Neural progenitor cell (in vitro differentiated cells): ENCODE results near the gene DGLUCY. TPM values are rescaled to one million over a fixed set of nuclear protein-coding genes. Genes with fewer than 3 reads are reported as not detected.
"Not testable (repeated sequence)": the region's sequence is repeated elsewhere in the genome, so short reads cannot be mapped to it uniquely, and the experiment has no call there.

Source experiments
- DNase-seq: peaks from one replicate; pipeline ENCODE4 v3.0.0-alpha.2; 2016; ENCODE audit warnings: low spot score
- H2AFZ ChIP-seq: fragments of 200-600 bp; sonication (generic); replicated peaks from 2 replicates; pipeline ENCODE4 v1.6.1; 2016; ENCODE audit warnings: antibody characterized with exemption
- H3F3A ChIP-seq: fragments of 200-600 bp; sonication (generic); 2 replicates; pipeline ENCODE4 v1.6.1; 2016; ENCODE audit warnings: antibody characterized with exemption, low read depth
- H3K27ac ChIP-seq: fragments of 200-600 bp; sonication (generic); 2 replicates; pipeline ENCODE4 v1.5.1; 2016; ENCODE audit warnings: mild to moderate bottlenecking
- H3K27me3 ChIP-seq: fragments of 200-600 bp; sonication (generic); 2 replicates; pipeline ENCODE4 v1.6.1; 2016; ENCODE audit warnings: mild to moderate bottlenecking, moderate library complexity
- H3K36me3 ChIP-seq: fragments of 200-600 bp; sonication (generic); 2 replicates; pipeline ENCODE4 v1.5.1; 2016
- H3K4me1 ChIP-seq: fragments of 200-600 bp; sonication (generic); 2 replicates; pipeline ENCODE4 v1.6.1; 2016; ENCODE audit warnings: mixed run types
- H3K4me2 ChIP-seq: fragments of 200-600 bp; sonication (generic); 2 replicates; pipeline ENCODE4 v1.6.1; 2016
- H3K4me3 ChIP-seq: fragments of 200-600 bp; sonication (generic); 2 replicates; pipeline ENCODE4 v1.5.1; 2016
- H3K79me2 ChIP-seq: fragments of 200-600 bp; sonication (generic); 2 replicates; pipeline ENCODE4 v1.6.1; 2016; ENCODE audit warnings: low read depth
- H3K9ac ChIP-seq: fragments of 200-600 bp; sonication (generic); 2 replicates; pipeline ENCODE4 v1.6.1; 2016
- H3K9me3 ChIP-seq: fragments of 200-600 bp; sonication (generic); 2 replicates; pipeline ENCODE4 v1.5.1; 2016; ENCODE audit warnings: low read depth
- H4K20me1 ChIP-seq: fragments of 200-600 bp; sonication (generic); 2 replicates; pipeline ENCODE4 v1.6.1; 2016; ENCODE audit warnings: low read depth
- H3K27ac Mint-ChIP-seq: 3 replicates; pipeline ENCODE4 v1.8.0; 2021; ENCODE audit warnings: mixed read lengths
- H3K27me3 Mint-ChIP-seq: 2 replicates; pipeline ENCODE4 v1.8.0; 2022; ENCODE audit warnings: low read depth, mild to moderate bottlenecking, inconsistent platforms, moderate library complexity, mixed read lengths; ENCODE audit not compliant: insufficient read depth
- H3K36me3 Mint-ChIP-seq: 3 replicates; pipeline ENCODE4 v1.8.0; 2021; ENCODE audit warnings: mixed read lengths
- H3K4me1 Mint-ChIP-seq: 3 replicates; pipeline ENCODE4 v1.8.0; 2021; ENCODE audit warnings: mixed read lengths
- H3K4me3 Mint-ChIP-seq: 3 replicates; pipeline ENCODE4 v1.8.0; 2021; ENCODE audit warnings: mild to moderate bottlenecking, moderate library complexity, mixed read lengths
- H3K9me3 Mint-ChIP-seq: 3 replicates; pipeline ENCODE4 v1.8.0; 2020; ENCODE audit warnings: mixed read lengths
- CTCF ChIP-seq: fragments of 200-600 bp; sonication (generic); IDR thresholded peaks from 2 replicates; pipeline ENCODE4 v1.5.1; 2017; ENCODE audit warnings: antibody characterized with exemption, mild to moderate bottlenecking
- EZH2 ChIP-seq: fragments of 200-600 bp; sonication (generic); IDR thresholded peaks from 2 replicates; pipeline ENCODE4 v1.6.1; 2017; ENCODE audit warnings: antibody characterized with exemption, mild to moderate bottlenecking, moderate library complexity
- EZH2phosphoT487 ChIP-seq: fragments of 200-600 bp; sonication (generic); IDR thresholded peaks from 2 replicates; pipeline ENCODE4 v1.6.1; 2017; ENCODE audit warnings: antibody characterized with exemption
- total RNA-seq: library from RNA; depleted of rRNA; stranded (reverse); fragments of >200 nt; gene quantifications from 2 replicates; pipeline ENCODE4 v1.2.3, GENCODE V29; 2015; ENCODE audit warnings: low replicate concordance

DGLUCY gene
- total RNA-seq, 1 donor from 2014 or later: 17.0 TPM

GRCh38 chr14:91193069-91193468 lies 79.2 kb downstream of the DGLUCY start:
- TF ChIP-seq CTCF (no peak), EZH2phosphoT487 (no peak), EZH2 (no peak)
- no peak overlapping the region for H3K27ac Mint-ChIP-seq

GRCh38 chr14:91195881-91196280 lies 82.0 kb downstream of the DGLUCY start:
- Histone ChIP-seq H3F3A (no peaks in the 10 kb centered on the region), H3K4me2 (no peak overlapping the region), H3K79me2 (no peaks in the 10 kb centered on the region), H3K4me1 (no peaks in the 10 kb centered on the region), H4K20me1 (no peaks in the 10 kb centered on the region), H3K36me3 (peaks cover 4% of the 10 kb centered on the region), H3K27ac (no peak overlapping the region), H3K27me3 (no peaks in the 10 kb centered on the region), H2AFZ (no peak overlapping the region), H3K9me3 (no peaks in the 10 kb centered on the region), H3K4me3 (no peak overlapping the region), H3K9ac (no peak overlapping the region)
- Mint-ChIP-seq H3K27me3 (peaks cover 6% of the 10 kb centered on the region), H3K9me3 (peaks cover 9% of the 10 kb centered on the region), H3K4me3 (no peak overlapping the region), H3K27ac (no peak overlapping the region), H3K4me1 (peaks cover 22% of the 10 kb centered on the region), H3K36me3 (peaks cover 36% of the 10 kb centered on the region)
- DNase-seq: no peak
- no peak for TF ChIP-seq CTCF
- no peak for TF ChIP-seq EZH2phosphoT487
- TF ChIP-seq EZH2: no peak

More at GRCh38 chr14:91193069-91193468, 79.2 kb downstream of the DGLUCY start:
- no peak overlapping the region for H3K9ac ChIP-seq
- Mint-ChIP-seq H3K4me1 (peaks cover 6% of the 10 kb centered on the region), H3K36me3 (peaks cover 32% of the 10 kb centered on the region), H3K4me3 (no peak overlapping the region), H3K9me3 (no peaks in the 10 kb centered on the region), H3K27me3 (peaks cover 4% of the 10 kb centered on the region)
- H3K27ac ChIP-seq: no peak overlapping the region
- no peaks in the 10 kb centered on the region for H3K36me3 ChIP-seq
- no peaks in the 10 kb centered on the region for H3K9me3 ChIP-seq
- no peaks in the 10 kb centered on the region for H3K4me1 ChIP-seq
- H3K4me2 ChIP-seq: no peak overlapping the region
- no peaks in the 10 kb centered on the region for H3K79me2 ChIP-seq
- no peak overlapping the region for H2AFZ ChIP-seq
- no peak overlapping the region for H3K4me3 ChIP-seq
- no peaks in the 10 kb centered on the region for H3K27me3 ChIP-seq
- H4K20me1 ChIP-seq: no peaks in the 10 kb centered on the region
- H3F3A ChIP-seq: no peaks in the 10 kb centered on the region
- no peak for DNase-seq

GRCh38 chr14:91197631-91198030 lies 83.8 kb downstream of the DGLUCY start:
- H3K27me3 ChIP-seq: no peaks in the 10 kb centered on the region
- Mint-ChIP-seq H3K36me3 (peaks cover 29% of the 10 kb centered on the region), H3K4me1 (peaks cover 22% of the 10 kb centered on the region), H3K27ac (no peak overlapping the region), H3K27me3 (peaks cover 7% of the 10 kb centered on the region), H3K9me3 (peaks cover 10% of the 10 kb centered on the region), H3K4me3 (no peak overlapping the region)
- H4K20me1 ChIP-seq: no peaks in the 10 kb centered on the region
- no peak overlapping the region for H3K27ac ChIP-seq
- H3K36me3 ChIP-seq: peaks cover 4% of the 10 kb centered on the region
- H3K4me2 ChIP-seq: no peak overlapping the region
- no peak for TF ChIP-seq CTCF
- no peak overlapping the region for H3K4me3 ChIP-seq
- no peak for DNase-seq
- no peaks in the 10 kb centered on the region for H3K79me2 ChIP-seq
- H3K4me1 ChIP-seq: peaks cover 10% of the 10 kb centered on the region
- H3F3A ChIP-seq: peaks cover 17% of the 10 kb centered on the region
- H2AFZ ChIP-seq: no peak overlapping the region
- no peaks in the 10 kb centered on the region for H3K9me3 ChIP-seq
- H3K9ac ChIP-seq: no peak overlapping the region

- Mint-ChIP-seq H3K4me1 (peaks cover 24% of the 10 kb centered on the region), H3K27ac (peak overlapping the region; percentile 44)
- H3K4me3 ChIP-seq: not testable (repeated sequence)
Observed at GRCh38 chr14:91200802-91201201, 86.9 kb downstream of the DGLUCY start.

More at GRCh38 chr14:91200802-91201201, 86.9 kb downstream of the DGLUCY start:
- not testable (repeated sequence) for H3K27me3 ChIP-seq, H3K27me3 Mint-ChIP-seq, H4K20me1 ChIP-seq, H3K4me3 Mint-ChIP-seq, H3K79me2 ChIP-seq, H3K27ac ChIP-seq, H2AFZ ChIP-seq, H3K9me3 ChIP-seq, DNase-seq, H3K9ac ChIP-seq, H3K36me3 ChIP-seq, H3K4me2 ChIP-seq
- peaks cover 14% of the 10 kb centered on the region for H3K4me1 ChIP-seq
- Mint-ChIP-seq H3K36me3 (peaks cover 37% of the 10 kb centered on the region), H3K9me3 (peaks cover 12% of the 10 kb centered on the region)
- H3F3A ChIP-seq: peaks cover 24% of the 10 kb centered on the region
